ENCODE measurements around the gene SPOCK1.

Gene SPOCK1

DNA sequence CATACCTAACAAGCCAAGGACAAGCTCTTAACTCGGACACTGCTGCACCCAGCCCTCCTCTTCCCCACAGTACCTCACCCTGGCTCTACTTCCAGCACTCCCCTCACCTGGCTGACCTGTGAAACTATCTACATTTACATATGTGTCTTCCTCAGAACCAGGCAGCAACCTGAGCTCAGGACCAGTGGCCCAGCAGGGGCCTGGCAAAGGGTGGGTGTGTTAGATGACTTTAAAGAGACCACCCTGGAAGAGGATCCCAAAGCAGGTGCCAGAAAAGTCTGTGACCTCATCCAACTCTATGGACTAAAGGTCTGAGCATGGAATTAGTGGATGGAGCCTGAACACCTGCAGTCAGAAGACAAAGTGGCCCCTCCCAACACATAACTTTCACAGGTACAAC lies 400.9 kb downstream of the SPOCK1 start:
- Histone ChIP-seq H3K4me3 (no peak overlapping the region), H3K27me3 (no peaks in the 10 kb centered on the region), H3K4me1 (peaks cover 0 to 7% (median 2%) of the 10 kb centered on the region in 4 donors), H3K9me3 (no peaks in the 10 kb centered on the region), H3K27ac (no peak overlapping the region), H3K36me3 (no peaks in the 10 kb centered on the region)
- intact Hi-C loops (cut with DNase I; ENCODE audit: low total_unique reads) = no loop called here
- no peak for TF ChIP-seq CTCF (IDR thresholded peaks at IDR 0.05)
- DNase-seq = no peak

DNA sequence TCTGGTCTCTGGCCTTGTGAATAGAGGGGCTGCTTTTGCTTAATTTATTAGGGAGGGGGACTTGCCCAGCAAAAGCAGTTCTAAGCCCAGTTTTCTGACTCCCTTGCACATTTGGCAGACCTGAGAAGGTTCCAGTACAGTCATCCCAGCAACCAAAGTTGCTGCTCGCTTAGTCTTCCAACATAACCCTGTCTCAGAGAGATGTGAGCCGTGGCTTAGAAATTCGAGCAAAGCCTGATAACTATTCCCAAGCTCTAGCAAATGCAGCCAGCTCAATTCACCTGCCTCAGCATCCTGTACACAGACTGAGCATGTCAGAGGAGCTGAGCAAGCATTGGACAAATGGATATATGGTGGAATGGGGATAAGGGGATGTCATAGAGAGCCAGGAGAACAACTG lies 401.9 kb downstream of the SPOCK1 start:
- no peak overlapping the region for H3K4me3 ChIP-seq
- no peak for TF ChIP-seq CTCF (IDR thresholded peaks at IDR 0.05)
- no peak overlapping the region for H3K27ac ChIP-seq
- intact Hi-C loops (cut with DNase I; ENCODE audit: low total_unique reads) = no loop called here
- no peaks in the 10 kb centered on the region for H3K27me3 ChIP-seq
- H3K4me1 ChIP-seq = peaks cover 0 to 7% (median 2%) of the 10 kb centered on the region in 4 donors
- H3K9me3 ChIP-seq = no peaks in the 10 kb centered on the region
- DNase-seq = no peak
- no peaks in the 10 kb centered on the region for H3K36me3 ChIP-seq

DNA sequence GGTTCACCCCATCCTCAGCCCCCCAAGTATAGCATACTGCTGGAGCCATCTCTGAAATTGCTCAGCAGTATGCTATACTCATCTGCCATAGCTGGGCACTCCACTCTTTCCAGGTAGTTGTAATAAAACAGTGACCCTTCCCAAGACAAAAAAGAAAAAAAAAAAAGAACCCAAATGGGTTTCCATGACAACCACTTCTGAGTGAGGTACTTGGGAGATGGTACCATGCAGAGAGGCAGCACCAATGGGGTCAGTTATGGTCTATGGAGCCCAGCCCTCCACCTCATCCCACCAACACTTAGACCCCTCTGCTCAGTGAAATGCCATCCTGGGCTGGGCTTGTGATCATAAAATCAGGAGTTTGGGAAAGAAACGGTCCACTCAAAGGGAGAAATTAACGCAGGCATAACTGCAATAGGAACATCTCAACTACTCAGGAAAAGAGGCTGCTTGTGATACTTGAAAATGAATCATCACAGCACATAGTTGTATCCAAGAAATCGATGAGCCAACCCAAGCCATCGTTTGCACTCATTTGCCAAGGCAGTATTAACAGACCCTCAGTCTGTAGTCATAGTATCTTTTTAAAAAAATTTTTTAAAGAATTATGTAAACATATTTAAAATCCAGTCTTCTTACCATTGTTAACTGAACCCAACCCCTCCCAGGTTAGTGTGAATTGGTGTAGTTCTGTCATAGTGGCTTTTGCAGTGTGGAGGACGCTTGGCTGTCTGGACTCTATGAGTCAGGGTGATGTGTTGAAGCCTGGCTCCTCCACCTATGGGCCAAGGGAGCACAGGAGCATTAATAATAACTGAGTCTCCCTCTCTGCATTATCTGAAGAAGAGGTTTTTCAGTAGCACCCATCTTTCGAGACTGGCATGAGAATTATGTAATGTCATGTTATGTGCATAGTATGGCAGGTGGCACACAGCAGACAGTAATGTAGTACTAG lies 402.7 kb downstream of the SPOCK1 start:
- Histone ChIP-seq H3K27ac (no peak overlapping the region), H3K4me3 (no peak overlapping the region), H3K4me1 (peaks cover 0 to 7% (median 2%) of the 10 kb centered on the region in 4 donors), H3K36me3 (no peaks in the 10 kb centered on the region), H3K9me3 (no peaks in the 10 kb centered on the region), H3K27me3 (no peaks in the 10 kb centered on the region)
- no peak for DNase-seq
- intact Hi-C loops (cut with DNase I; ENCODE audit: low total_unique reads) = no loop called here
- TF ChIP-seq CTCF (IDR thresholded peaks at IDR 0.05) = no peak

- Histone ChIP-seq H3K9me3 (no peaks in the 10 kb centered on the region), H3K36me3 (no peaks in the 10 kb centered on the region), H3K27me3 (no peaks in the 10 kb centered on the region), H3K4me1 (peaks cover 0 to 7% (median 2%) of the 10 kb centered on the region in 4 donors), H3K4me3 (no peak overlapping the region), H3K27ac (no peak overlapping the region)
- DNase-seq = no peak
- intact Hi-C loops (cut with DNase I; ENCODE audit: low total_unique reads) = no loop called here
- no peak for TF ChIP-seq CTCF (IDR thresholded peaks at IDR 0.05)
Measured at GRCh38 chr5:137095597-137095996, 403.5 kb downstream of the SPOCK1 start.

- H3K4me3 ChIP-seq = no peak overlapping the region
- no peak for DNase-seq
- intact Hi-C loops (cut with DNase I; ENCODE audit: low total_unique reads) = no loop called here
- H3K36me3 ChIP-seq = no peaks in the 10 kb centered on the region
- no peaks in the 10 kb centered on the region for H3K27me3 ChIP-seq
- H3K27ac ChIP-seq = no peak overlapping the region
- TF ChIP-seq CTCF (IDR thresholded peaks at IDR 0.05) = no peak
- no peaks in the 10 kb centered on the region for H3K9me3 ChIP-seq
- peaks cover 0 to 7% (median 2%) of the 10 kb centered on the region in 4 donors for H3K4me1 ChIP-seq
Measured at GRCh38 chr5:137092831-137093230, 406.3 kb downstream of the SPOCK1 start.

All from tibial artery (tissue), 4 donors.